ENCODE results near the gene ZCCHC13. TPM values are rescaled to one million over a fixed set of nuclear protein-coding genes. Genes with fewer than 3 reads are reported as not detected.

The ZCCHC13 gene
- total and polyA plus RNA-seq, 2 of the 8 experiments (the other 6 are each of a cell fraction or from before 2014, with no cell fraction given): not detected

- H3K79me1 ChIP-seq (ENCODE audit: low read depth, low read length): no peaks in the 10 kb centered on the region
- H3K4me1 ChIP-seq (replicated peaks in 1 of 4; ENCODE audit: control insufficient read depth in 3 of 4, insufficient read depth in 4 of 4, low read length in 3 of 4): no peaks in the 10 kb centered on the region
- H2BK12ac ChIP-seq (ENCODE audit: low read depth, low read length): no peak overlapping the region
- H2AK5ac ChIP-seq (ENCODE audit: low read depth, low read length): no peak overlapping the region
- no peak overlapping the region for H2BK15ac ChIP-seq (ENCODE audit: low read length)
- no peaks in the 10 kb centered on the region for H3K36me3 ChIP-seq (ENCODE audit: control insufficient read depth in 2 of 4, insufficient read depth in 4 of 4, low read length in 3 of 4)
- H4K20me1 ChIP-seq (replicated peaks in 1 of 2; ENCODE audit: control insufficient read depth in 1 of 2, insufficient read depth in 2 of 2, low read length in 2 of 2): no peaks in the 10 kb centered on the region
- ChIA-PET POLR2A (ENCODE audit: partially characterized antibody) (no interaction called here), CTCF (ENCODE audit: partially characterized antibody) (no interaction called here)
- no peak for FAIRE-seq
- H4K8ac ChIP-seq (ENCODE audit: extremely low read depth, insufficient read depth, low read length): no peak overlapping the region
- H3K14ac ChIP-seq (ENCODE audit: insufficient read length): no peak overlapping the region
- WGBS, 2 experiments (ENCODE audit: extremely low coverage in 1 of 2, insufficient coverage in 1 of 2, insufficient read length in 1 of 2, insufficient replicate concordance in 2 of 2, low coverage in 1 of 2, low lambda C conversion rate in 2 of 2, missing lambda C conversion rate in 1 of 2): 80% methylated on average over 1 of the region's 1 CpG; no CpG with 5 or more reads in 1 of the 2 experiments
- DNase-seq (ENCODE audit: low read depth in 1 of 2, low spot score in 2 of 2): no peak
- H3K4me3 ChIP-seq (ENCODE audit: extremely low read depth in 1 of 4, insufficient read depth in 2 of 4, low read depth in 3 of 4, low read length in 4 of 4): no peak overlapping the region
- H3K27ac ChIP-seq (ENCODE audit: low read depth, low read length): no peak overlapping the region
- H3K23me2 ChIP-seq (ENCODE audit: low read depth, low read length): no peaks in the 10 kb centered on the region
- H3K56ac ChIP-seq (replicated peaks; ENCODE audit: insufficient read length, low read depth, low read length): no peak overlapping the region
- no peak overlapping the region for H3K9ac ChIP-seq (replicated peaks in 1 of 4; ENCODE audit: extremely low read depth in 1 of 4, low read depth in 3 of 4, low read length in 3 of 4)
- H4K5ac ChIP-seq (ENCODE audit: insufficient read length, low read depth, low read length): no peak overlapping the region
- no peak overlapping the region for H2AFZ ChIP-seq (ENCODE audit: low read length)
- no peaks in the 10 kb centered on the region for H3K27me3 ChIP-seq (replicated peaks in 1 of 4; ENCODE audit: control insufficient read depth in 3 of 4, extremely low read depth in 1 of 4, insufficient read depth in 3 of 4, low read length in 3 of 4)
- H4K91ac ChIP-seq (replicated peaks; ENCODE audit: insufficient read length, low read length): no peak overlapping the region
- H3K23ac ChIP-seq (ENCODE audit: insufficient read length): no peak overlapping the region
- H2BK120ac ChIP-seq (replicated peaks; ENCODE audit: low read depth, low read length): no peak overlapping the region
- no peak overlapping the region for H2BK5ac ChIP-seq (ENCODE audit: low read depth, low read length)
- no peak overlapping the region for H3K4ac ChIP-seq (replicated peaks; ENCODE audit: insufficient read length, low read depth, low read length)
- H2BK20ac ChIP-seq (ENCODE audit: low read length): no peak overlapping the region
- no peaks in the 10 kb centered on the region for H3K9me3 ChIP-seq (ENCODE audit: insufficient read depth in 2 of 2, low read depth in 1 of 2, low read length in 1 of 2)
- H3K79me2 ChIP-seq (ENCODE audit: control insufficient read depth in 1 of 2, insufficient read depth in 2 of 2, low read length in 2 of 2): no peaks in the 10 kb centered on the region
- no peak overlapping the region for H3K18ac ChIP-seq (ENCODE audit: extremely low read depth, low read length)
- H3K4me2 ChIP-seq (ENCODE audit: insufficient read depth in 1 of 2, low read depth in 2 of 2, low read length in 2 of 2): no peak overlapping the region
- TF ChIP-seq RFX5 (IDR thresholded peaks at IDR 0.05; ENCODE audit: borderline replicate concordance, low read depth, low read length) (no peak), EGR1 (IDR thresholded peaks at IDR 0.05; ENCODE audit: borderline replicate concordance, low read depth, low read length) (no peak), TEAD4 (IDR thresholded peaks at IDR 0.05; ENCODE audit: low read depth, low read length) (no peak), FOSL1 (IDR thresholded peaks at IDR 0.05; ENCODE audit: insufficient read depth, low read depth, low read length) (no peak), SIN3A (conservative IDR thresholded peaks at IDR 0.05 in 1 of 2, IDR thresholded peaks at IDR 0.05 in 1 of 2; ENCODE audit: low read depth in 1 of 2, low read length in 2 of 2) (no peak), CTCF (IDR thresholded peaks at IDR 0.05; ENCODE audit: control extremely low read depth in 1 of 3, insufficient read depth in 1 of 3, low read depth in 1 of 3, low read length in 3 of 3) (no peak), SP1 (IDR thresholded peaks at IDR 0.05; ENCODE audit: low read depth, low read length) (no peak), TBP (IDR thresholded peaks at IDR 0.05; ENCODE audit: low read depth, low read length) (no peak), HDAC6 (IDR thresholded peaks at IDR 0.05; ENCODE audit: low read depth, low read length) (no peak), YY1 (IDR thresholded peaks at IDR 0.05; ENCODE audit: low read depth, low read length) (no peak), CBX8 (IDR thresholded peaks at IDR 0.05; ENCODE audit: borderline replicate concordance, low read depth, low read length) (no peak), CTBP2 (IDR thresholded peaks at IDR 0.05; ENCODE audit: borderline replicate concordance, insufficient read depth, insufficient read length, low read length) (no peak), JUN (IDR thresholded peaks at IDR 0.05; ENCODE audit: low read depth, low read length) (no peak)
Measured at GRCh38 chrX:74353984-74354383, 50.0 kb downstream of the ZCCHC13 start.
